GM21825 (cell line): ENCODE data around the gene ZG16.
"Not testable (repeated sequence)": the region's sequence is repeated elsewhere in the genome, so short reads cannot be mapped to it uniquely, and the experiment has no call there.

Experiments
- ATAC-seq: cut with Tn5 transposase; IDR thresholded peaks from one replicate; pipeline ENCODE4 v1.9.1; 2021; ENCODE audit warnings: mild to moderate bottlenecking, moderate library complexity; ENCODE audit not compliant: unreplicated experiment

ZG16 gene

DNA sequence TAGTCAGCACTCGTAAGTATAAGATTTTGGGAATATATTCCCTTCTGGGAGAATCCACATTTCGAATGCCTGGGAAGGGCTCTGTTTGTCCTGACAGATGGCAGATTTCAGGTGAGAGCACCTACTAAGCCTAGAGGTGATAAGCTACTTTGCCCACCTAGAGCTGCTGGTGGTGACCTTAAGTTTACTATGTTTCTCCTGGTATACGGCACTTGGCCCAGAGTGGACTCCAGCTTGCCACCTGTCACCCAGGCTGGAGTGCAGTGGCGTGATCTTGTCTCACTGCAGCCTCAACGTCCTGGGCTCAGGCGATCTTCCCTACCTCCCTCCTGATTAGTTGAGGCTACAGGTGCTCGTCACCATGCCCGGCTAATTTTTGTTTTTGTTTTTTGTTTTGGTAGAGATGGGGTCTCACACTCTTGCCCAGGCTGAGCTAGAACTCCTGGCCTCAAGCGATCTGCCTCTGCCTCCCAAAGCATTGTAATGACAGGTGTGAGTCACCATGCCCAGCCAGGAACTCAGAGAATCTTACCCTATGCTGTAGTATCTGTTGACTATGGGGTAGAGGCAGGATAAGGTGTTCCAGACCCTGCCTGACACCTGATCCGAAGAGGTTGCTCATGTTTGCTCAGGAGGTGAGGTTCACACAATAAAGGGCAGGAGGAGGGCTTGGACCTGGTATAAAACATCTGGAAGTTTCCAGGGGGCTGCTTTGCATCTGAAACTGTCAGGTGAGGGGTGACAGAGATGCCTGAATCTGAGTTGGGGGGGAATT lies at the start of gene ZG16:
Gene ZG16, plus strand, starts transcription at position 681 of the 775 bp plus-strand sequence. CDS start 1,011 bp downstream, outside the sequence.
- ATAC-seq, result no peak

- no peak for ATAC-seq
These were observed 48.9 kb upstream of the ZG16 start for GRCh38 chr16:29729116-29729521.

GRCh38 chr16:29730649-29731048 lies 47.4 kb upstream of the ZG16 start:
- ATAC-seq, result no peak

- peak; percentile 57 for ATAC-seq
These were observed 46.1 kb upstream of the ZG16 start for GRCh38 chr16:29731768-29732601.

DNA sequence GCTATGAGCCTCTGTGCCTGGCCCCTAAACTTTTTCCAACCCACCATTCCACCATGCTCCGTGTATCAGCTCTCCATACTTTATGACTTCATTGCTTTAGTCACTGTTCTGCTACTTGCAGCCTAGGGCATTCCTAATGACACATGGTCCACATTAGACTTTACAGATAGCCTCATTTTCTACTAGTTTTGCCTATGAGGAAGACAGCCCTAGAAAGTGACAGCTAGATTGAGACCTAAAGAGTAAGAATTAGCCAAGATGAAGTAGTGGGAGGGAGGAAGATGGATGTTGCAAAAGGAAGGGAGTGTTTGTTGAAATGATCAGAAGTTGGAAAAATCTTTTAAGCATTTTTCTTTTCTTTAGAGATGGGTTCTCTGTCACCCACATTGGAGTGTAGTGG lies 43.3 kb upstream of the ZG16 start:
- ATAC-seq, result no peak

DNA sequence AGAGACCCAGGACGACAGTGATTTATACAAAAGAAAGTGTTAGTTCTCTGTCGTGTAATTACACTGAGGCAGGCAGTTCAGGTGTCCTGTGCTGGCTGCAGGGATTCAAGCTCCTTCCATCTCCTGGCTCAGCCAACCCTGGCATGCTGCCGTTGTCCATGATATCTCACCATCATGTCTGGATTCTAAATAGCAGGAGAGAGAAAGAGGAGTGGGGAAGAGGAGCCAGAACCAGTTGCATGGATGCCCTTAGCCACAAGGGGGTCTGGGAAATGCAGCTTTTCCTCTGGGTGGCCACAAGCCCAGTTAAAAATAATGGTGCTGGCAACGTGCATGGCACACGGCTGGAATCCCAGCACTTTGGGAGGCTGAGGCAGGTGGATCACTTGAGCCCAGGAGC lies 41.9 kb upstream of the ZG16 start:
- no peak for ATAC-seq

- no peak for ATAC-seq
These were observed 41.3 kb upstream of the ZG16 start for GRCh38 chr16:29736764-29737163.

- no peak for ATAC-seq
These were observed 40.3 kb upstream of the ZG16 start for GRCh38 chr16:29737713-29738112.

DNA sequence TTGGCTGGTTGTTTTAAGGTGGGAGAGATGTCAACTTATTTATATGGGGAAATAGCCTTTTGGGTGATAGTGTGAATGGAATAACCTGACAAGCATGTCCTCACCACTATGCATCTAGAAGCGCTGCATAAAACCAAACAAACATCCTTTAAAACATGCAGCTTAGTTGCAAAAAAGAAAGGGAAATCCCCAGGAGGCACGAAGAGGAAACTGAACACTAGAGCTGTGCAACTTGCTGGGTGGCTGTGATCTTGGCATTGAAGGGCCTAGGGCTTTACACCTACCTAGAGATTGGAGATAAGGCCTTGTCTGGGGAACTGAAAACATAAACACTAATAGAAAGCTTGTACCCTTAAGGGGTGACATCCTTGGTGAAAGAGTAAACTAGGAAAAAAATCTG lies 39.5 kb upstream of the ZG16 start:
- peak; percentile 64 for ATAC-seq

DNA sequence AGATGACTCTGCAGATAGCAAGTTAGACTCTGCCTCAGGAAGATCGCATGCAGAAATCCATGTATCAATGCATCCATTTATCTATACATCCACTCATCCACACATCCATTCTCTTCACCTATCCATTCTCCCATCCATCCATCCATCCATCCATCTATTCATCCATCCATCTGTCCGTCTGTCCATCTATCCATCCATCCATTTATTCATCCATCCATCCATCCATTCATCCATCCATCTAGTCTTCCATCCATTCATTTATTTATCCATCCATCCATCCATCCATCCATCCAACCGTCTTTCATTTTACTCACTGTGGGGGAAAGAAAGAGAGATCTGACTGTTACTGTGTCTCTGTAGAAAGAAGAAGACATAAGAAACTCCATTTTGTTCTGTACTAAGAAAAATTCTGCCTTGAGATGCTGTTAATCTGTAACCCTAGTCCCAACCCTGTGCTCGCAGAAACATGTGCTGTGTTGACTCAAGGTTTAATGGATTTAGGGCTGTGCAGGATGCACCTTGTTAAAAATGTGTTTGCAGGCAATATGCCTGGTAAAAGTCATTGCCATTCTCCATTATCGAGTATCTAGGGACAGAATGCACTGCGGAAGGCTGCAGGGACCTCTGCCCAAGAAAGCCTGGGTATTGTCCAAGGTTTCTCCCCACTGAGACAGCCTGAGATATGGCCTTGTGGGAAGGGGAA lies 38.0 kb upstream of the ZG16 start:
- not testable (repeated sequence) for ATAC-seq

GRCh38 chr16:29740630-29741015 lies 37.4 kb upstream of the ZG16 start:
- ATAC-seq, result not testable (repeated sequence)

DNA sequence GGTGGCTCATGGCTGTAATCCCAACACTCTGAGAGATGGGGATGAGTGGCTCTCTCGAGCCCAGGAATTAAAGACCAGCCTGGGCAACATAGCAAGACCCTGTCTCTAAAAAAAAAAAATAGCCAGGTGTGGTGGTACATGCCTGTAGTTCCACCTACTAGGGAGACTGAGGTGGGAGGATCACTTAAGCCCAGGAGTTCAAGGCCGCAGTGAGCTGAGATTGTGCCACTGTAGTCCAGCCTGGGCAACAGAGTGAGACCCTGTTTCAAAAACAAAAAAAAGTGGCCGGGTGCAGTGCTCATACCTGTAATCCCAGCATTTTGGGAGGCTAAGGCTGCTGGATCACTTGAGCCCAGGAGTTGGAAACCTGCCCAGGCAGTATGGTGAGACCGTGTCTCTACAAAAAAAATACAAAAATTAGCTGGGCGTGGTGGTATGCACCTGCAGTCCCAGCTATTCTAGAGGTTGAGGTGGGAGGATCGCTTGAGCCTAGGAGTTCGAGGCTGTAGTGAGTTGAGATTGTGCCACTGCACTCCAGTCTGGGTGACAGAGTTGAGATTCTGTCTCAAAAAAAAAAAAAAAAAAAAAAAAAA lies 35.3 kb upstream of the ZG16 start:
- no peak for ATAC-seq

DNA sequence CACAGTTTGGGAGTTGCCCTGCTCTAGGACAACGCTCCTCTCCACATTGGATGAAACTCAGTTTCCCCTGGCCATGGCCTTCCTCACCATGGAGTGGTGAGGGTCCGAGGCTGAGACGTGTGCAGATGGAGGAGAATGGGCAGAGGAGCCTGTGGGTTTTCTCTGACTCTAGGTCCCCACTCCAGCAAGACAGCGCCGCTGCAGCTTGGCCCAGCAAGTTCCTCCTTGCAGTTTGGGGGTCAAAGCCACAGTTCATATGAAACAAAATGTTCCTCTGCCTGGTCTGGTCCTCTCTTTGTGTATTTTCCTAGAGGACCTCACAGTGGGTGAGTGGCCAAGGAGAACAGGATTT lies 34.6 kb upstream of the ZG16 start:
- ATAC-seq, result no peak

GRCh38 chr16:29743827-29744531 lies 34.1 kb upstream of the ZG16 start:
- no peak for ATAC-seq

DNA sequence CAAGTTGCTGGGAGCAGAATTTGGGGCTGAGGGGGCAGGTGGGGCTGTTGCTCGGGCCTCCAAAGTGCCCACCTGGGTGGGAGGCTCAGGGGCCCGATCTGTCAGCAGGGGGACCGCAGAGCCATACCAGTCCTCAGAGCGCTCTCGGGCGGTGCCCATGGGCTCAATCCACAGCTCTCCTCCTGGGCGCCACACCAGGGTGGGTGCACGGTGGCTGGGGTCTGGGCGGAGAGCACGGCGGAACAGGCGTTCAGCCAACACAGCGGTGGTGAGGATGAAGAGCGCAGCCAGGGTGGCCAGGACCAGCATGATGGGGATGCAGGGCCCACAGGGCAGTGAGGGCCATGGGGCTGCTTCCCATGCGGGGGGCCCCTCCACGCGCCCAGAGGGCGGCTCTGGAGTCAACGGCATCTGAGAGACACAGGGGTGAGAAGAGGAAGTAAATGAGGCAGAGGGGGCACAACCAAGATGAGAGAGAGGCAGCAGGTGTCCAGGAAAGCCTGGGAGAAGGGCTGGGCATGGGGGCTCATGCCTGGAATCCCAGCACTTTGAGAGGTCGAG lies 33.4 kb upstream of the ZG16 start:
- no peak for ATAC-seq

DNA sequence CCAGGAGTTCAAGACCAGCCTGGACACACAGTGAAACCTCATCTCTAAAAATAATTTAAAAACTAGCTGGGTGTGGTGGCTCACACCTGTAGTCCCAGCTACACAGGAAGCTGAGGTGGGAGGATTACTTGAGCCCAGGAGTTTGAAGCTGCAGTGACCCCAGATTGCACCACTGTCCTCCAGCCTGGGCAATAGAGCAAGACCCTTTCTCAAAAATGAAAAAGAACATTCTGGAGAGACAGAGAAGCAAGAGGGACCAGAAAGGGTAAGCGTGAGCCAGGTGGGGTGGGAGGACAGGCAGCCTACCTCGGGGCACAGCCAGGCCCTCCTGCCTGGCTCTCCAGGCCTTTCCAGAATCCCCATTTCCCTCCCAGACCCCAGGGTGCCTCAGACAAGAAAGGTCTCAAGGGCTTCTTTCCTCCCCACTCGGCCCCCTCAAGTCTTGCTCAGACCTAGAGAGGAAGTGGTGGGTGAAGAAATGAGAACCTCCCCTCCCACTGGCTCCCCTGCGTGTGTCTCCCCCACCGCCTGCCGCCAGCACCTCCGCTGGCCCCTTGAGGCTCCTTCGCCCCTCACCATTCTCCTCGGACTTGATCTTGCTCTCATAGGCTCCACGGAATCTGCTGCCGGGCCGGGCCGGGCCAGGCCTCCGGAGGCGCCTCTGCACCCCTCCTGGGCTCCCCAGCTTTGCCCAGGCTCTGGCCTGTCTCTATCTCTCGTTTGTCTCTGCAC lies 32.8 kb upstream of the ZG16 start:
- peak; percentile 34 for ATAC-seq

DNA sequence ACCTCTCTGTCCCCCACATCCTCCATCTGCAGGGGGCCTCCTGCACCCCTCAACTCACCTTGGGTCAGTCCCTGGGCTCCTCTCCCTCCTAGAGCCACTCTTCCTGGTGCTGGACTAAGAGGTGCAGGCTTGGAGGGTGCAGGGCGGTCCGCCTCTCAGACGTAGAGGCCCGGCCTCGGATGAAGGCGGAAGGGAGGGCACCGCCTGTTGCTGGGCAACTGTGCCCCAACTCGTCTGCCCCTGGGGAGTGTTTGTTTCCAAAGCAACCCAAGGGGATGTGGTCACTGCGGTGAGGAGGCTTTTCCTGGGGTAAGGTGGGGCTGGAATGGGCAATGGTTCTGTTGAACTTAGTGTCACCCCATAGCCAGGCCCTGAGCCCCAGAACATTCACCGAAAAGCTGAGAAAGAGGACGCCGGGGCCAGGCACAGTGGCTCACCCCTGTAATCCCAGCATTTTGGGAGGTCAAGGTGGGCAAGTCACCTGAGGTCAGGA lies 32.2 kb upstream of the ZG16 start, which contains the start of gene C16orf54:
Gene C16orf54, minus strand, starts transcription at position 138 of the 493 bp plus-strand sequence. CDS start 1,039 bp downstream, outside the sequence.
- ATAC-seq, result peak; percentile 72

DNA sequence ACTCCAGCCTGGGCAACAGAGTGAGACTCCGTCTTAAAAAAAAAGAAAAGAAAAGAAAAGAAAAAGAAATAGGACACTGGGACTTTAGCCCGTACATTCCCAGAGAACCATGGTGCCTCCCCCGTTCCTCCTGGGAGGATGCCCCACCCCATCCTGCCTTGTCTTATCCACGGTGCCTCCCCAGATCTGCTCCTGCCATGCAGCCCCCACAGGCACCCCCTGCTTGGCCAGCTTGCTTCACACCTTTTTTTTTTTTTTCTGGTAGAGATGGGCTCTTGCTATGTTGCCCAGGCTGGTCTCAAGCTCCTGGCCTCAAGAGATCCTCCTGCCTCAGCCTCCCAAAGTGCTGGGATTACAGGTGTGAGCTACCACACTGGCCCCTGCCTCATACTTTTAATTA lies 31.5 kb upstream of the ZG16 start:
- ATAC-seq, result not testable (repeated sequence)
